ENCODE results near the gene TCF20. TPM values are rescaled to one million over a fixed set of nuclear protein-coding genes. Genes with fewer than 3 reads are reported as not detected.

TCF20 gene
- total and polyA plus RNA-seq, 2 experiments from 2014 or later = 5.7 to 48.8 TPM

DNA sequence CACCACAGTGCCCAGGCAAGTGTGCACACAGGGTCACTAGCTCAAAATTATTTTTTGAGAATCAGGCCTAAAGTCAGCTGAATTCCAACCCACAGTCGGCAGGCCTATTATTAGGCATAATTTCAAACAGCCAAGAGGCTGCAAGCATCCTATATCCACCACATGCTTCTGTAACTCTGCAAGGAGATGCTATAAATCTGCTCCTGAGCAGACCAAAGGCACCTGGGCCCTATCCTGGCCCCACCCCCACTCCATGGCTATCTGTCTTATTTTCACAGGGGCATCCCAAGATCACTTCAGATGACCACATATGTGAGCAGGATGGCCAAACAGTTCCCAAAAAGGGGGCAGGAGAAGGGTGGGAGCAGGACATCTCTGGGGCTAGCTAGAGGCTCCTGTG is 44.6 kb downstream of the TCF20 start:
- Histone ChIP-seq H3K36me3 (no peaks in the 10 kb centered on the region), H3K9me3 (ENCODE audit: low read depth) (no peaks in the 10 kb centered on the region), H3K27ac (no peak overlapping the region), H3K4me3 (no peak overlapping the region), H3K4me1 (ENCODE audit: low read depth) (peaks cover 17% of the 10 kb centered on the region), H3K27me3 (no peaks in the 10 kb centered on the region)
- DNase-seq (ENCODE audit: low read depth in 1 of 2, low spot score in 1 of 2) = no peak
- TF ChIP-seq, protein P1, sequence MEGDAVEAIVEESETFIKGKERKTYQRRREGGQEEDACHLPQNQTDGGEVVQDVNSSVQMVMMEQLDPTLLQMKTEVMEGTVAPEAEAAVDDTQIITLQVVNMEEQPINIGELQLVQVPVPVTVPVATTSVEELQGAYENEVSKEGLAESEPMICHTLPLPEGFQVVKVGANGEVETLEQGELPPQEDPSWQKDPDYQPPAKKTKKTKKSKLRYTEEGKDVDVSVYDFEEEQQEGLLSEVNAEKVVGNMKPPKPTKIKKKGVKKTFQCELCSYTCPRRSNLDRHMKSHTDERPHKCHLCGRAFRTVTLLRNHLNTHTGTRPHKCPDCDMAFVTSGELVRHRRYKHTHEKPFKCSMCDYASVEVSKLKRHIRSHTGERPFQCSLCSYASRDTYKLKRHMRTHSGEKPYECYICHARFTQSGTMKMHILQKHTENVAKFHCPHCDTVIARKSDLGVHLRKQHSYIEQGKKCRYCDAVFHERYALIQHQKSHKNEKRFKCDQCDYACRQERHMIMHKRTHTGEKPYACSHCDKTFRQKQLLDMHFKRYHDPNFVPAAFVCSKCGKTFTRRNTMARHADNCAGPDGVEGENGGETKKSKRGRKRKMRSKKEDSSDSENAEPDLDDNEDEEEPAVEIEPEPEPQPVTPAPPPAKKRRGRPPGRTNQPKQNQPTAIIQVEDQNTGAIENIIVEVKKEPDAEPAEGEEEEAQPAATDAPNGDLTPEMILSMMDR (IDR thresholded peaks at IDR 0.05; ENCODE audit: low read depth, low read length) = no peak

DNA sequence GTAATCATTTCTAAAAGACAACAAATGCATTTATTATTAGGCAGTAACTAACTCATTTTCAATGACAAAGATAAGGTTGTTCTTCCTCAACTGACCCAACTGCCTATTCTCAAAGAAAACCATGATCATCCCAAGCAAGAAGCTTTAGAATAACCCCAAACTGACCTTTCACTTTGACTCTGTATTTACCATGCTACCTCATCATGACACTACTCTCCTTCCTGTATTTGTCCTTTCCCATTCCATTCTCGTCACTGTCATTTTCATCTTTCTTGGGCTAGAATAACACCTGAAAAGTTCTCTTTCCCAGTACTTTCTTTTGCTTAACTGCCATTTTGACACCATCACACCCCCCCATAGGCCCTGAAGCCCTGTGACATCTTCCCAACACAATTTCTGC is 48.3 kb downstream of the TCF20 start:
- DNase-seq (ENCODE audit: low read depth in 1 of 2, low spot score in 1 of 2) = no peak
- no peak overlapping the region for H3K27ac ChIP-seq
- no peaks in the 10 kb centered on the region for H3K27me3 ChIP-seq
- H3K4me3 ChIP-seq = no peak overlapping the region
- H3K36me3 ChIP-seq = no peaks in the 10 kb centered on the region
- peaks cover 6% of the 10 kb centered on the region for H3K4me1 ChIP-seq (ENCODE audit: low read depth)
- TF ChIP-seq, protein P1 (IDR thresholded peaks at IDR 0.05; ENCODE audit: low read depth, low read length) = no peak
- no peaks in the 10 kb centered on the region for H3K9me3 ChIP-seq (ENCODE audit: low read depth)

Other genes with a start within 250 kb of the TCF20 start
- gene NAGA, start 199.8 kb downstream of the TCF20 start, total RNA-seq = 31.7 and 34.9 TPM in 2 replicates
- 22.8 and 29.7 TPM in 2 replicates for gene NAGA, start 199.8 kb downstream of the TCF20 start, polyA plus RNA-seq
- 1.1 and 2.2 TPM in 2 replicates for gene PHETA2, start 196.4 kb downstream of the TCF20 start, total RNA-seq
- gene PHETA2, start 196.4 kb downstream of the TCF20 start, polyA plus RNA-seq = 0.68 and 1.1 TPM in 2 replicates
- gene SMDT1, start 191.0 kb downstream of the TCF20 start, total RNA-seq = 9.2 and 10.3 TPM in 2 replicates
- 212 and 237 TPM in 2 replicates for gene SMDT1, start 191.0 kb downstream of the TCF20 start, polyA plus RNA-seq
- gene NDUFA6, start 179.9 kb downstream of the TCF20 start, total RNA-seq = 134 and 186 TPM in 2 replicates
- gene NDUFA6, start 179.9 kb downstream of the TCF20 start, polyA plus RNA-seq = 289 and 324 TPM in 2 replicates
- gene CYP2D6, start 139.8 kb downstream of the TCF20 start, total RNA-seq = 0.14 and 2.2 TPM in 2 replicates
- 2.3 and 2.6 TPM in 2 replicates for gene CYP2D6, start 139.8 kb downstream of the TCF20 start, polyA plus RNA-seq
- 0.67 and 2.1 TPM in 2 replicates for gene NFAM1, start 161.8 kb upstream of the TCF20 start, total RNA-seq
- 0.97 and 1.9 TPM in 2 replicates for gene NFAM1, start 161.8 kb upstream of the TCF20 start, polyA plus RNA-seq
- gene RRP7A, start 249.1 kb upstream of the TCF20 start, total RNA-seq = 31.0 and 39.6 TPM in 2 replicates
- gene RRP7A, start 249.1 kb upstream of the TCF20 start, polyA plus RNA-seq = 43.7 and 59.4 TPM in 2 replicates

All from cardiac muscle cell (in vitro differentiated cells and primary cell).